Suppressor macrophage (primary cell): ENCODE results near the gene FYTTD1.
A peak's percentile ranks its signal among the peaks of the same experiment; 100 is the strongest.
"Not testable (repeated sequence)": the region's sequence is repeated elsewhere in the genome, so short reads cannot be mapped to it uniquely, and the experiment has no call there.

Experiments used
- DNase-seq, 4 experiments: peaks; one replicate each; pipeline ENCODE4 v3.0.0-alpha.2; 2020 to 2022
- total RNA-seq, 17 experiments: gene quantifications; one replicate each; lab custom pipeline; 2026; ENCODE audit warnings: mixed read lengths in 6 of 17, inconsistent platforms in 3 of 17; lab: John Stamatoyannopoulos, UW

The FYTTD1 gene
- 89.8 to 162 (median 114) reads per million in 17 experiments for total RNA-seq

GRCh38 chr3:197749601-197750395, at the start of gene FYTTD1:
Gene FYTTD1 (plus strand): TSS chr3:197749883. CDS start chr3:197749972, 89 bp downstream.
- DNase-seq, result peak; percentile 94 to 98 (median 96)

GRCh38 chr3:197700095-197700494, 49.6 kb upstream of the FYTTD1 start:
- no peak for DNase-seq

GRCh38 chr3:197701841-197702240, 47.8 kb upstream of the FYTTD1 start:
- no peak for DNase-seq

- no peak for DNase-seq
These were observed 43.0 kb upstream of the FYTTD1 start for GRCh38 chr3:197706658-197707057.

GRCh38 chr3:197709135-197709534, 40.5 kb upstream of the FYTTD1 start:
- DNase-seq, result peak; percentile 28 to 64 (median 56)

- not testable (repeated sequence) for DNase-seq
These were observed 38.7 kb upstream of the FYTTD1 start for GRCh38 chr3:197710965-197711364.

- peak; percentile 92 to 98 (median 94) for DNase-seq
These were observed 37.5 kb upstream of the FYTTD1 start for GRCh38 chr3:197711973-197712707.

- DNase-seq, result peak in 1 of 4 experiments; percentile 5
These were observed 36.2 kb upstream of the FYTTD1 start for GRCh38 chr3:197713477-197713822.

- no peak for DNase-seq
These were observed 35.4 kb upstream of the FYTTD1 start for GRCh38 chr3:197714251-197714650.

GRCh38 chr3:197718891-197719290, 30.8 kb upstream of the FYTTD1 start:
- DNase-seq, result no peak

GRCh38 chr3:197720694-197721093, 29.0 kb upstream of the FYTTD1 start:
- peak; percentile 35 to 60 (median 50) for DNase-seq

- DNase-seq, result no peak
These were observed 26.9 kb upstream of the FYTTD1 start for GRCh38 chr3:197722734-197723133.

GRCh38 chr3:197727878-197728277, 21.8 kb upstream of the FYTTD1 start:
- not testable (repeated sequence) for DNase-seq

GRCh38 chr3:197728487-197728886, 21.2 kb upstream of the FYTTD1 start:
- peak in 2 of 4 experiments; percentile 36 to 45 for DNase-seq

GRCh38 chr3:197730200-197730599, 19.5 kb upstream of the FYTTD1 start:
- no peak for DNase-seq

- not testable (repeated sequence) for DNase-seq
These were observed 18.9 kb upstream of the FYTTD1 start for GRCh38 chr3:197730770-197731169.

GRCh38 chr3:197731483-197731882, 18.2 kb upstream of the FYTTD1 start:
- not testable (repeated sequence) for DNase-seq

GRCh38 chr3:197733042-197733441, 16.6 kb upstream of the FYTTD1 start:
- no peak for DNase-seq

GRCh38 chr3:197734667-197735318, 14.9 kb upstream of the FYTTD1 start:
- DNase-seq, result peak; percentile 52 to 83 (median 67)

GRCh38 chr3:197736010-197736490, 13.6 kb upstream of the FYTTD1 start:
- DNase-seq, result peak in 3 of 4 experiments; percentile 20 to 45 (median 41)

GRCh38 chr3:197736491-197737318, 13.0 kb upstream of the FYTTD1 start, which contains the start of gene RUBCN:
Gene RUBCN (minus strand): TSS chr3:197736904. CDS start chr3:197736719, 185 bp downstream.
- DNase-seq, result peak; percentile 97 to 99 (median 98)

- peak in 3 of 4 experiments; percentile 3 to 21 (median 20) for DNase-seq
These were observed 12.4 kb upstream of the FYTTD1 start for GRCh38 chr3:197737319-197737649.
